GM12878 (cell line): Measurements from ENCODE around the gene ESCO1. TPM values are rescaled to one million over a fixed set of nuclear protein-coding genes. Genes with fewer than 3 reads are reported as not detected.

ENCODE experiments used
- ATAC-seq: fragments of 200-7000 bp; cut with Tn5 transposase; 3 replicates; pipeline ENCODE4 v1.9.1; 2020; ENCODE audit warnings: mild to moderate bottlenecking, moderate library complexity
- BruUV-seq: library from RNA; stranded (reverse); fragments of 400-500 nt; replicated peaks from 2 replicates; lab custom pipeline; 2021; lab: Mats Ljungman, UMichigan
- CTCF ChIA-PET: fragments of 300-600 bp; sonication (Branson Sonifier 250); formaldehyde crosslinking; extraction: SDS; loops from one replicate; lab custom pipeline; 2021; ENCODE audit warnings: inconsistent platforms; lab: Yijun Ruan, JAX
- POLR2A ChIA-PET: fragments of 350-600 bp; formaldehyde crosslinking; extraction: SDS; loops from one replicate; lab custom pipeline; 2021; ENCODE audit warnings: inconsistent platforms; lab: Charles Lee
- RAD21 ChIA-PET: fragments of 300-600 bp; sonication (Branson Sonifier 250); formaldehyde crosslinking; loops from one replicate; lab custom pipeline; 2023; ENCODE audit warnings: antibody characterized with exemption; ENCODE audit not compliant: unreplicated experiment; lab: Charles Lee
- SMC1A ChIA-PET: fragments of 300-600 bp; sonication (Branson Sonifier 250); formaldehyde crosslinking; loops from one replicate; lab custom pipeline; 2023; ENCODE audit not compliant: unreplicated experiment, uncharacterized antibody; lab: Charles Lee
- DNase-seq: peaks from one replicate; pipeline ENCODE4 v3.0.0-alpha.2; 2011; ENCODE audit warnings: low read depth, low spot score
- FAIRE-seq: peaks from 3 replicates; lab custom pipeline; 2011; peaks lifted over from hg19 to GRCh38; lab: Jason Lieb, UNC
- H2AFZ ChIP-seq: 2 replicates; pipeline ENCODE4 v1.6.0; 2011; ENCODE audit warnings: low read depth, low read length, control low read depth; ENCODE audit not compliant: control insufficient read depth
- H3K27ac ChIP-seq: 2 replicates; pipeline ENCODE4 v1.5.1; 2011; ENCODE audit warnings: control low read depth; ENCODE audit not compliant: control insufficient read depth, insufficient read depth
- H3K27me3 ChIP-seq, 2 experiments: replicated peaks in 1 of 2; 2 replicates each; pipeline versions ENCODE4 v1.6.0 to v1.6.1; 2011; ENCODE audit warnings: low read length in 1 of 2; ENCODE audit not compliant: control insufficient read depth in 2 of 2, insufficient read depth in 2 of 2
- H3K36me3 ChIP-seq, 2 experiments: 2 replicates each; pipeline ENCODE4 v1.5.1; 2011; ENCODE audit warnings: low read length in 1 of 2; ENCODE audit not compliant: control insufficient read depth in 2 of 2, insufficient read depth in 2 of 2
- H3K4me1 ChIP-seq: 2 replicates; pipeline ENCODE4 v1.6.1; 2011; ENCODE audit warnings: mild to moderate bottlenecking, low read length, moderate library complexity, mixed read lengths; ENCODE audit not compliant: control insufficient read depth, insufficient read depth
- H3K4me2 ChIP-seq: 2 replicates; pipeline ENCODE4 v1.6.0; 2011; ENCODE audit warnings: control low read depth; ENCODE audit not compliant: control insufficient read depth, insufficient read depth
- H3K4me3 ChIP-seq: fragments of 200-600 bp; sonication (generic); 2 replicates; pipeline ENCODE4 v1.5.1; 2016
- H3K79me2 ChIP-seq: 2 replicates; pipeline ENCODE4 v1.6.0; 2011; ENCODE audit warnings: low read length; ENCODE audit not compliant: control insufficient read depth, insufficient read depth
- H3K9ac ChIP-seq: 2 replicates; pipeline ENCODE4 v1.8.0; 2011; ENCODE audit warnings: low read length, control low read depth, mixed read lengths; ENCODE audit not compliant: control insufficient read depth, insufficient read depth
- H3K9me3 ChIP-seq: replicated peaks from 3 replicates; pipeline ENCODE4 v1.5.1; 2011; ENCODE audit warnings: mild to moderate bottlenecking, low read length; ENCODE audit not compliant: control insufficient read depth, insufficient read depth
- H4K20me1 ChIP-seq: 2 replicates; pipeline ENCODE4 v1.6.0; 2011; ENCODE audit not compliant: control insufficient read depth, insufficient read depth
- CEBPB ChIP-seq, 2 experiments: fragments of 150-350 bp in 1 of 2; IDR thresholded peaks; 2 replicates each; pipeline ENCODE4 v1.6.1; 2012 to 2014; ENCODE audit warnings: low read depth in 2 of 2, low read length in 2 of 2, borderline replicate concordance in 1 of 2, inconsistent platforms in 1 of 2
- E2F8 ChIP-seq: fragments of 450-650 bp; IDR thresholded peaks from 2 replicates; pipeline ENCODE4 v1.6.1; 2018; ENCODE audit warnings: mild to moderate bottlenecking, low read depth, moderate library complexity; ENCODE audit not compliant: partially characterized antibody
- E4F1 ChIP-seq: fragments of 450-650 bp; IDR thresholded peaks from 2 replicates; pipeline ENCODE4 v1.6.1; 2018; ENCODE audit warnings: borderline replicate concordance, mild to moderate bottlenecking; ENCODE audit not compliant: partially characterized antibody
- MEF2A ChIP-seq: IDR thresholded peaks from 2 replicates; pipeline ENCODE4 v1.6.1; 2011; ENCODE audit warnings: low read depth, mild to moderate bottlenecking, low read length, moderate library complexity; ENCODE audit not compliant: insufficient read depth
- MTA2 ChIP-seq: fragments of 450-650 bp; IDR thresholded peaks from 2 replicates; pipeline ENCODE4 v1.6.1; 2016; ENCODE audit warnings: low read depth, mild to moderate bottlenecking, moderate library complexity
- RFX5 ChIP-seq: IDR thresholded peaks from 2 replicates; pipeline ENCODE4 v1.6.1; 2011; ENCODE audit warnings: low read depth, low read length, improper control_type of control experiment
- ZNF217 ChIP-seq: fragments of 450-650 bp; IDR thresholded peaks from 2 replicates; pipeline ENCODE4 v1.6.1; 2017; ENCODE audit warnings: antibody characterized with exemption, mild to moderate bottlenecking
- ZZZ3 ChIP-seq: IDR thresholded peaks from 2 replicates; pipeline ENCODE4 v1.6.1; 2011; ENCODE audit warnings: low read depth; ENCODE audit not compliant: control insufficient read depth, insufficient read length
- WGBS: methylation state at CpG from one replicate; pipeline ENCODE4 v1.1.6; 2016; ENCODE audit warnings: low lambda C conversion rate; ENCODE audit not compliant: insufficient replicate concordance, insufficient coverage; ENCODE audit errors: missing lambda C conversion rate; 5-methylcytosine and 5-hydroxymethylcytosine counted together
- in situ Hi-C: fragments of 300-500 bp; cut with MboI; formaldehyde crosslinking; loops from 9 replicates; pipeline ENCODE4 v1.14.3; 2018; ENCODE audit warnings: mixed read lengths
- intact Hi-C: fragments of 100-400 bp; cut with micrococcal nuclease; formaldehyde crosslinking; loops from one replicate; pipeline ENCODE4 v1.14.2; 2022; ENCODE audit not compliant: unreplicated experiment
- polyA plus RNA-seq, 11 experiments: library from polyadenylated mRNA; depleted of rRNA in 4 of 11; unstranded in 6 of 11; stranded (reverse) in 5 of 11; fragments of >200 nt; fragmentation: Nextera tagmentation in 4 of 11; fragmentation: Illumina TruSeq in 1 of 11; extraction: Ambion mirVana in 4 of 11; extraction: Trizol in 1 of 11; gene quantifications; 1 replicate in 1 of 11; 2 replicates in 10 of 11; pipeline versions ENCODE4 v1.2.1 to v1.2.3, GENCODE V29; 2011 to 2016; ENCODE audit warnings: inconsistent platforms in 2 of 11, missing spikeins in 2 of 11, low read depth in 1 of 11
- total RNA-seq, 4 experiments: library from RNA; depleted of rRNA in 3 of 4; stranded (reverse); fragments of >200 nt in 3 of 4; fragmentation: Illumina TruSeq in 1 of 4; extraction: Trizol in 1 of 4; gene quantifications; 2 replicates each; pipeline versions ENCODE4 v1.2.1 to v1.2.3, GENCODE V29; 2013 to 2021

Gene ESCO1
- total and polyA plus RNA-seq, 10 of the 15 experiments (the other 5 are each of a cell fraction or from before 2014, with no cell fraction given) = 8.6 to 22.4 (median 12.4) TPM

DNA sequence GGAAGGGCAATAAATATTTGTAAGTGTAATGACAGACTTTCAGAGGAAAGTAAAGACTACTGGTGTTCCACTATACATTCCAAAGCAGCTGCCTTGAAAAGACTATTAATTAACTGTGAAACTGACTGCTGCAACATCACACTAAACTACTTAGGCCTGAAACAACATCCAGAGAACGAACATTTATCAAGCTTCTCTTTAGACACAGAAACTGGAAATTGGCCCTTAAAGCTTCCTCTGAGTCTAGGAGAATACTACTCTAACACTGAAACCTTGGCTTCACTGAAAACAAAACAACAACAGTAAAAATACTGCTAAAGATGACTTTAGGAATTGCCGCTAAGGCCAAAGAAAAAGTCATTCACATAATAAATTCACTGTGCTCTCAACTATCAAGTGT, 74.6 kb downstream of the ESCO1 start:
- Histone ChIP-seq H3K9ac (no peak overlapping the region), H3K79me2 (no peaks in the 10 kb centered on the region), H3K27ac (no peak overlapping the region), H3K9me3 (no peaks in the 10 kb centered on the region), H3K27me3 (no peaks in the 10 kb centered on the region), H3K4me3 (no peak overlapping the region), H3K4me2 (no peak overlapping the region), H4K20me1 (no peaks in the 10 kb centered on the region), H3K4me1 (no peaks in the 10 kb centered on the region), H3K36me3 (peaks cover 0 to 3% of the 10 kb centered on the region in 2 experiments; a peak in 1 of 4 replicates), H2AFZ (no peak overlapping the region)
- CTCF ChIA-PET = no interaction called here
- ATAC-seq (no peak), FAIRE-seq (no peak), DNase-seq (no peak)
- no peak for TF ChIP-seq E4F1
- TF ChIP-seq E2F8 = no peak
- no peak for TF ChIP-seq ZZZ3
- TF ChIP-seq MEF2A = no peak
- TF ChIP-seq RFX5 = no peak
- no peak for TF ChIP-seq MTA2
- TF ChIP-seq ZNF217 = no peak
- no peak for TF ChIP-seq CEBPB (IDR thresholded peaks at IDR 0.05; ENCODE audit: borderline replicate concordance in 1 of 2, low read depth in 2 of 2, low read length in 2 of 2)
- SMC1A ChIA-PET = interaction anchor here (0.6 to 1.1 kb wide), 2 partner anchors 73 to 323 kb away, joined by 3 read pairs; no protein-coding TSS in a partner anchor
- 88% methylated on average over 2 of the region's 2 CpGs for WGBS
- BruUV-seq = no TSS peak
- in situ Hi-C loops (no loop called here), intact Hi-C loops (no loop called here)
- RAD21 ChIA-PET = no interaction called here
- POLR2A ChIA-PET = interaction anchor here (0.6 kb wide), 1 partner anchor 10 kb away, joined by 4 read pairs; no protein-coding TSS in a partner anchor
